Nephron progenitor cell (in vitro differentiated cells): ENCODE data around the gene MACC1.

Source experiments
- DNase-seq: peaks from one replicate; pipeline ENCODE4 v3.0.0; 2021
- H3K27ac Mint-ChIP-seq: 2 replicates; pipeline ENCODE4 v1.8.0; 2021; ENCODE audit warnings: mild to moderate bottlenecking, moderate library complexity, mixed read lengths
- H3K27me3 Mint-ChIP-seq: 2 replicates; pipeline ENCODE4 v1.8.0; 2021; ENCODE audit warnings: mild to moderate bottlenecking, low read depth, mixed read lengths; ENCODE audit not compliant: poor library complexity
- H3K36me3 Mint-ChIP-seq: 2 replicates; pipeline ENCODE4 v1.8.0; 2021; ENCODE audit warnings: low read depth, mixed read lengths
- H3K4me1 Mint-ChIP-seq: 2 replicates; pipeline ENCODE4 v1.8.0; 2021; ENCODE audit warnings: mixed read lengths
- H3K4me3 Mint-ChIP-seq: 2 replicates; pipeline ENCODE4 v1.8.0; 2021; ENCODE audit warnings: mild to moderate bottlenecking, moderate library complexity, mixed read lengths
- H3K9me3 Mint-ChIP-seq: 2 replicates; pipeline ENCODE4 v1.8.0; 2021; ENCODE audit warnings: mild to moderate bottlenecking, moderate library complexity, mixed read lengths
- TF ChIP-seq, protein P1 (sequence below): fragments of 200-600 bp; sonication (generic); IDR thresholded peaks from 2 replicates; pipeline ENCODE4 v1.5.0; 2021; ENCODE audit warnings: antibody characterized with exemption

The MACC1 gene

DNA sequence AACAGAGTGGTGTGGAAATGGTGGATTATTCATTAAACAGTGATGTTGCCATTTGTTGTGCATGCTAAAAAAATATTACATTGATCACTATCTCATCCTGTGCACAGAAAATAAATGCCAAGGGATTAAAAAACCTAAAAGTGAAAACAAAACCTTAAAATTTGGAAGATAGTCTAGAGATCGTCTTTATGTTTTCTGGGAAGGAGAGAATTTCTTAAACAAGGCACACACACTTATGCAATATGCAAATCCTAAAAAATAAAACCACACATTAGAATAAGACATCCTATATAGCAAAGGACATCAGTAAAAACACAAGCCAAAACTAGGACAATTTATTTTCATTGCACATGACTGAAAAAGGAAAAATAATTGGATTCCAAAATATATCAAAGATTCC is 54.5 kb downstream of the MACC1 start:
- H3K36me3 Mint-ChIP-seq = no peaks in the 10 kb centered on the region
- no peaks in the 10 kb centered on the region for H3K9me3 Mint-ChIP-seq
- no peak for DNase-seq
- H3K27me3 Mint-ChIP-seq = no peaks in the 10 kb centered on the region
- TF ChIP-seq, protein P1, sequence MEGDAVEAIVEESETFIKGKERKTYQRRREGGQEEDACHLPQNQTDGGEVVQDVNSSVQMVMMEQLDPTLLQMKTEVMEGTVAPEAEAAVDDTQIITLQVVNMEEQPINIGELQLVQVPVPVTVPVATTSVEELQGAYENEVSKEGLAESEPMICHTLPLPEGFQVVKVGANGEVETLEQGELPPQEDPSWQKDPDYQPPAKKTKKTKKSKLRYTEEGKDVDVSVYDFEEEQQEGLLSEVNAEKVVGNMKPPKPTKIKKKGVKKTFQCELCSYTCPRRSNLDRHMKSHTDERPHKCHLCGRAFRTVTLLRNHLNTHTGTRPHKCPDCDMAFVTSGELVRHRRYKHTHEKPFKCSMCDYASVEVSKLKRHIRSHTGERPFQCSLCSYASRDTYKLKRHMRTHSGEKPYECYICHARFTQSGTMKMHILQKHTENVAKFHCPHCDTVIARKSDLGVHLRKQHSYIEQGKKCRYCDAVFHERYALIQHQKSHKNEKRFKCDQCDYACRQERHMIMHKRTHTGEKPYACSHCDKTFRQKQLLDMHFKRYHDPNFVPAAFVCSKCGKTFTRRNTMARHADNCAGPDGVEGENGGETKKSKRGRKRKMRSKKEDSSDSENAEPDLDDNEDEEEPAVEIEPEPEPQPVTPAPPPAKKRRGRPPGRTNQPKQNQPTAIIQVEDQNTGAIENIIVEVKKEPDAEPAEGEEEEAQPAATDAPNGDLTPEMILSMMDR = no peak
- H3K27ac Mint-ChIP-seq = no peak overlapping the region
- peaks cover 15% of the 10 kb centered on the region for H3K4me1 Mint-ChIP-seq
- H3K4me3 Mint-ChIP-seq = no peak overlapping the region

DNA sequence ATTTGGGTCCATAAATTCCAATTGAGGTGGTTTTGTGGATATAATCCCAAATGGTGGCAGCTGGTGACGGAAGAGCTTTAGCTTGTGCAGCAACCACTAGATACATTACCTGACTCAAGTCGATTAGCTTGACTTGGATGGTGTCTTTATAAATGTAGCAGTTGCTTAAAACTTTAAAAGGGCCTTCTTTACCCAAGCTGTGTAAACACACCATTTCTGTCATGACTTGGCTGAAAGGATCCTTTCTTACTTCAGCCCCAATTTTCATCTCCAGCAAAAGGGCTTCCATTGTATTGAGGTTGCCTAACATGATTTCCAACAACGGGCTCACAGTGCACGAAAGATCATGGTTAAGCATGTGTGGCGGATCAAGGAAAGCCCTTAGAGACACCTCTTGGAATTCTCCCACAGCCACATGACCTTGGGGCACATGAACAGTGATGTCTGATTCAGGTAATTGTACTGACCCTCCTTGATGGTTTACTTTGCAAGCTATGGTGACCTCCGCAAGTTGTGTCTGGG is 57.9 kb downstream of the MACC1 start:
- H3K27me3 Mint-ChIP-seq = no peaks in the 10 kb centered on the region
- H3K36me3 Mint-ChIP-seq = no peaks in the 10 kb centered on the region
- peaks cover 10% of the 10 kb centered on the region for H3K4me1 Mint-ChIP-seq
- no peak for DNase-seq
- H3K27ac Mint-ChIP-seq = no peak overlapping the region
- H3K4me3 Mint-ChIP-seq = no peak overlapping the region
- TF ChIP-seq, protein P1 = no peak
- H3K9me3 Mint-ChIP-seq = no peaks in the 10 kb centered on the region

DNA sequence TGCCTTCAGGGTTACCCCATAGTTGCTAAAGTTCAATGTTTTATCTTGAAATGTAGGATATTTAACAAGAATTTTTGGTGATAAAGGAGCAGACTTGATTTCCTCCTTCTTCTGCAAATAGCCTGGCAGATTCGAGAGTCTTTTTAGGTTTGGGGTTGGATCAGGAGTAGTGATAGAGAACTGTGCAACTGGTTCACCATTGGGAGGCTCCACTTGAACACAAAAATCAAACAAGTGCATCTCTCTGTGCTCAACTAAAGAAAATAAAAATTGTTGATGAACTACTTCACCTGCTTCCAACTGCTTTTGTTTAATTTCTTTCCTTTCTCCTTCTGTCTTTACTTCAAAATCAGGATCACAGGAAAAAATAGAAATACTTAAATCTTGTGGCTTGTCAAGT is 58.5 kb downstream of the MACC1 start:
- DNase-seq = no peak
- Mint-ChIP-seq H3K27me3 (no peaks in the 10 kb centered on the region), H3K27ac (no peak overlapping the region), H3K36me3 (no peaks in the 10 kb centered on the region), H3K4me3 (no peak overlapping the region), H3K4me1 (peaks cover 12% of the 10 kb centered on the region), H3K9me3 (no peaks in the 10 kb centered on the region)
- TF ChIP-seq, protein P1 = no peak

DNA sequence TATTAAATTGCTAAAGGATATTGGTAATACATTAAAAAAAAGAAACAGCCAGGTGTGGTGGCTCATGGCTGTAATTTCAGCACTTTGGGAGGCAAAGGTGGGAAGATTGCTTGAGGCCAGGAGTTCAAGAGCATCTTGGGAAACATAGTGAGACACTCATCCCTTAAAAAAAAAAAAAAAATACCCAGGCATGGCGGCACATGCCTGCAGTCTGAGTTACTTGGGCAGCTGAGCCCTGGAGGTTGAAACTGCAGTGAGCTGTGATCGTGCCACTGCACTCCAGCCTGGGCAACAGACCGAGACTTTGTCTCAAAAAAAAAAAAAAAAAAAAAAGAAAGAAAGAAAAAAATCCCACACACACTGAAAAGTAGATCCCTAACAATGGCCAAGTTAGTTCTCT is 59.7 kb downstream of the MACC1 start:
- Mint-ChIP-seq H3K27me3 (no peaks in the 10 kb centered on the region), H3K36me3 (no peaks in the 10 kb centered on the region), H3K4me1 (peaks cover 22% of the 10 kb centered on the region), H3K4me3 (no peak overlapping the region), H3K9me3 (no peaks in the 10 kb centered on the region), H3K27ac (no peak overlapping the region)
- TF ChIP-seq, protein P1 = no peak
- DNase-seq = no peak

DNA sequence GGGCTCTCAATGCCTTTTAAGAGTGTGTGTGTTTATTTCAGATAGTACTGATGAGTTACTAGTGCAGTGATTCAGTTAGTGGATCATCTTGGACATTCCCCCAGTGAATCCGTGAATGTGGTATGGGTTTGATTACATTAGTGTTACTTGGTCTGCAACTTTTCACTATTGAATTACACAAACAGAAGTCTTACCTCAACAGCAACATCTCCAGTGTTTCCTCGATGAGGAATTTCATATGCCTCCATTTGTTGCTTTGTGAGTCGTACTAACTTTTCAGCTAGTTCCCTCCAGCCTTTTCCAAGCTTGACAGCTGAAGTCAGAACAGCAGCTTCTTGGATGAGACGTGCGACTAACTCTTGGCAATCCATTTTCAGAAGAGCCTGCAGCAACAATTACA is 63.2 kb downstream of the MACC1 start:
- no peaks in the 10 kb centered on the region for H3K36me3 Mint-ChIP-seq
- H3K4me1 Mint-ChIP-seq = peaks cover 23% of the 10 kb centered on the region
- DNase-seq = no peak
- no peak overlapping the region for H3K4me3 Mint-ChIP-seq
- no peaks in the 10 kb centered on the region for H3K9me3 Mint-ChIP-seq
- no peak overlapping the region for H3K27ac Mint-ChIP-seq
- no peaks in the 10 kb centered on the region for H3K27me3 Mint-ChIP-seq
- TF ChIP-seq, protein P1 = no peak

DNA sequence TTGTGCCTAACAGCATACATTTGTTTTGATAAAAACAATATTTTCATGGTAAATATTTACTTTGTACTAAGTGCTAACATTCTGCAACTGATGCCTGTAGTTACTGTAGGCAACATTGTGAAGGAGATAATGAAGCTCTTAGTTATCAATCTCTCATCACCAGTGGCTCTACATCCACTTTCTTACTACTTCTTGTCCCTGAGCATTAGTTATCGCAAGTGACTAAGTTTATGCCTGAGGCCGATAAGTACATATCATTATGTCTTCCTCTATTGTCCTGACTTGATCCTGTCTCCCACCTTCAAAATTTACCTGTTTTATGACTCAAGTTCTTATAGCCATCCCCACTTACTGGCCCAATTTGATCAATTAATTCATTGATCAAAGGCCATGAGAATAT is 63.6 kb downstream of the MACC1 start:
- Mint-ChIP-seq H3K9me3 (no peaks in the 10 kb centered on the region), H3K27me3 (no peaks in the 10 kb centered on the region), H3K27ac (no peak overlapping the region)

More for the DNA sequence above, 63.6 kb downstream of the MACC1 start:
- no peak for DNase-seq
- no peaks in the 10 kb centered on the region for H3K36me3 Mint-ChIP-seq
- H3K4me1 Mint-ChIP-seq = peaks cover 22% of the 10 kb centered on the region
- TF ChIP-seq, protein P1 = no peak
- no peak overlapping the region for H3K4me3 Mint-ChIP-seq
